CD4-positive, alpha-beta memory T cell (primary cell): ENCODE results near the gene LIPE. TPM values are rescaled to one million over a fixed set of nuclear protein-coding genes. Genes with fewer than 3 reads are reported as not detected.

Experiments used
- CTCF ChIA-PET: fragments of 350-600 bp; sonication (Branson Sonifier 250); formaldehyde crosslinking; loops from one replicate; lab custom pipeline; 2021; ENCODE audit warnings: inconsistent platforms; ENCODE audit not compliant: partially characterized antibody; lab: Charles Lee
- POLR2A ChIA-PET: fragments of 350-600 bp; sonication (Branson Sonifier 250); formaldehyde crosslinking; loops from one replicate; lab custom pipeline; 2021; ENCODE audit not compliant: partially characterized antibody; lab: Charles Lee
- DNase-seq, 5 donors: peaks; one replicate each; pipeline versions ENCODE4 v3.0.0 to v3.0.0-alpha.2; 2020 to 2022; ENCODE audit warnings: mixed read lengths in 1 of 5
- H3K27ac ChIP-seq: one replicate; pipeline ENCODE4 v1.7.0; 2013; ENCODE audit warnings: low read depth, low read length
- H3K27me3 ChIP-seq: 2 replicates; pipeline ENCODE4 v1.7.0; 2013; ENCODE audit warnings: mild to moderate bottlenecking, low read length, moderate library complexity; ENCODE audit not compliant: insufficient read depth
- H3K36me3 ChIP-seq: 2 replicates; pipeline ENCODE4 v1.7.0; 2013; ENCODE audit warnings: mild to moderate bottlenecking, low read length, moderate library complexity; ENCODE audit not compliant: insufficient read depth
- H3K4me1 ChIP-seq: 2 replicates; pipeline ENCODE4 v1.7.0; 2013; ENCODE audit warnings: mild to moderate bottlenecking, low read length, moderate library complexity; ENCODE audit not compliant: insufficient read depth
- H3K4me3 ChIP-seq, 2 donors: one replicate each; pipeline ENCODE4 v1.7.0; 2013; ENCODE audit warnings: low read length in 2 of 2, mild to moderate bottlenecking in 1 of 2
- H3K9me3 ChIP-seq, 2 donors: one replicate each; pipeline ENCODE4 v1.7.0; 2013; ENCODE audit warnings: low read length in 2 of 2, control low read depth in 1 of 2; ENCODE audit not compliant: control insufficient read depth in 1 of 2
- H3K27ac Mint-ChIP-seq, 7 donors: one replicate each; pipeline ENCODE4 v1.8.0; 2020 to 2021; ENCODE audit warnings: mixed read lengths in 7 of 7, mild to moderate bottlenecking in 6 of 7, inconsistent platforms in 3 of 7, moderate library complexity in 3 of 7
- H3K27me3 Mint-ChIP-seq, 2 donors: one replicate each; pipeline ENCODE4 v1.8.0; 2020 to 2021; ENCODE audit warnings: mixed read lengths in 2 of 2
- H3K36me3 Mint-ChIP-seq, 2 donors: one replicate each; pipeline ENCODE4 v1.8.0; 2020 to 2021; ENCODE audit warnings: mixed read lengths in 2 of 2, inconsistent platforms in 1 of 2, mild to moderate bottlenecking in 1 of 2
- H3K4me1 Mint-ChIP-seq, 4 donors: one replicate each; pipeline ENCODE4 v1.8.0; 2020 to 2021; ENCODE audit warnings: mixed read lengths in 4 of 4, mild to moderate bottlenecking in 1 of 4
- H3K4me3 Mint-ChIP-seq, 8 donors: one replicate each; pipeline ENCODE4 v1.8.0; 2020 to 2021; ENCODE audit warnings: mixed read lengths in 8 of 8, mild to moderate bottlenecking in 7 of 8, moderate library complexity in 6 of 8, inconsistent platforms in 3 of 8
- H3K9me3 Mint-ChIP-seq, 8 donors: one replicate each; pipeline ENCODE4 v1.8.0; 2020 to 2021; ENCODE audit warnings: mixed read lengths in 8 of 8, mild to moderate bottlenecking in 5 of 8, inconsistent platforms in 3 of 8, moderate library complexity in 1 of 8
- intact Hi-C: fragments of 100-400 bp; cut with micrococcal nuclease; formaldehyde crosslinking; loops from one replicate; pipeline ENCODE4 v1.15.1; 2023
- polyA plus RNA-seq, 2 donors: library from polyadenylated mRNA; unstranded; fragments of 300-500 nt; fragmentation: Illumina TruSeq; gene quantifications; one replicate each; pipeline ENCODE4 v1.2.3, GENCODE V29; 2021
- total RNA-seq, 2 experiments: library from RNA; stranded (reverse); gene quantifications; one replicate each; pipeline ENCODE4 v1.2.3, GENCODE V29; 2021

Gene LIPE
- total and polyA plus RNA-seq, 4 experiments from 2014 or later = 4.0 to 32.6 (median 19.9) TPM

GRCh38 chr19:42366673-42367072, 60.5 kb downstream of the LIPE start:
- H3K4me3 Mint-ChIP-seq = no peak overlapping the region
- Histone ChIP-seq H3K9me3 (no peaks in the 10 kb centered on the region), H3K27me3 (no peaks in the 10 kb centered on the region), H3K27ac (no peak overlapping the region), H3K4me1 (no peaks in the 10 kb centered on the region), H3K4me3 (no peak overlapping the region), H3K36me3 (peaks cover 4% of the 10 kb centered on the region)
- H3K27me3 Mint-ChIP-seq = no peaks in the 10 kb centered on the region
- POLR2A ChIA-PET = no interaction called here
- peaks cover 0 to 1% (median 0%) of the 10 kb centered on the region in 4 donors for H3K4me1 Mint-ChIP-seq
- peaks cover 3 to 12% of the 10 kb centered on the region in 2 donors for H3K36me3 Mint-ChIP-seq
- no peak for DNase-seq
- intact Hi-C loops = no loop called here
- CTCF ChIA-PET = no interaction called here
- H3K27ac Mint-ChIP-seq = peak overlapping the region in 1 of 7 donors; percentile 72
- H3K9me3 Mint-ChIP-seq = peaks cover 0 to 2% (median 0%) of the 10 kb centered on the region in 8 donors

DNA sequence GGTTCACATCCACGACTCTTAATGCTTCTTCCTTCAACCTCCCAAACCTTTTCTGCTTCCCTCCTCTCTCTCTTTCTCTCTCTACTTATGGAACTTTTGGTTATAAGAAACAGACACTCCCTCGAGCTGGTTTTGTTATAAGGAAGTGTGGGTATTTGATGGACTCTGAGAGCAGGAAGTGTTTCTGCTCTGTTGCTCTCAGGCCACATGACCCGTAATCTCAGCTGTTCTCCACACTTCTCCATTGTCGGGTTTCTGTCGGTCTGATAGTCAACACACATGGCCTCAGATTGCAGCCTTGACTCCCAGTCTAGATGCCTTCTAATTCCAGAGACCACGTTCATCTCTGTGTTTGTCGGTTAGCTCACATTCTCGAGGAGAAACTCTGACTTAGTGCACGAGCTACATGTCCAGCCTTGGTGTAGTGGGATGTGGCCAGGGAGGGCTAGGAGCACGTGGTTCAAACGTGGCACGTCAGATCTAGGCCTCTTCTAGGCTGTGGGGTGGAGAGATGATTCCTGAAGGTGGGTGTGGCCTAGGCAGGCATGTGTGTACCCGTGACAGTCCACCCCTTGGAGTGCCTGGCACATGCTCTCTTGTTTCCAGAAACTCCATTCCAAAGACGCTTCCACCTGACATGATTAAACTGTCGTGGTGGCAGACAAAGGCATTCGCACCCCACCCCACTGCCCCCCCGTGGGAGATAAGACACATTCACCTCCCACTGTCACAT, 63.4 kb downstream of the LIPE start:
- DNase-seq = no peak
- H3K9me3 ChIP-seq = no peaks in the 10 kb centered on the region
- CTCF ChIA-PET = no interaction called here
- H3K4me3 Mint-ChIP-seq = no peak overlapping the region
- H3K36me3 ChIP-seq = peaks cover 4% of the 10 kb centered on the region
- H3K4me1 Mint-ChIP-seq = peaks cover 0 to 1% (median 0%) of the 10 kb centered on the region in 4 donors
- POLR2A ChIA-PET = no interaction called here
- intact Hi-C loops = no loop called here
- no peaks in the 10 kb centered on the region for H3K4me1 ChIP-seq
- no peak overlapping the region for H3K27ac ChIP-seq
- H3K9me3 Mint-ChIP-seq = peaks cover 0 to 2% (median 0%) of the 10 kb centered on the region in 8 donors
- H3K27me3 ChIP-seq = no peaks in the 10 kb centered on the region
- H3K27ac Mint-ChIP-seq = no peak overlapping the region
- peaks cover 5 to 12% of the 10 kb centered on the region in 2 donors for H3K36me3 Mint-ChIP-seq
- no peak overlapping the region for H3K4me3 ChIP-seq
- no peaks in the 10 kb centered on the region for H3K27me3 Mint-ChIP-seq

GRCh38 chr19:42362891-42363440, 64.2 kb downstream of the LIPE start:
- H3K27me3 ChIP-seq = no peaks in the 10 kb centered on the region
- intact Hi-C loops = no loop called here
- peaks cover 0 to 2% (median 0%) of the 10 kb centered on the region in 8 donors for H3K9me3 Mint-ChIP-seq
- no peak overlapping the region for H3K27ac ChIP-seq
- ChIA-PET CTCF (no interaction called here), POLR2A (no interaction called here)
- no peaks in the 10 kb centered on the region for H3K4me1 ChIP-seq
- no peak overlapping the region for H3K27ac Mint-ChIP-seq
- H3K36me3 ChIP-seq = peaks cover 4% of the 10 kb centered on the region
- H3K36me3 Mint-ChIP-seq = peaks cover 5 to 12% of the 10 kb centered on the region in 2 donors
- H3K27me3 Mint-ChIP-seq = no peaks in the 10 kb centered on the region
- no peak overlapping the region for H3K4me3 Mint-ChIP-seq
- peaks cover 0 to 1% (median 0%) of the 10 kb centered on the region in 4 donors for H3K4me1 Mint-ChIP-seq
- H3K4me3 ChIP-seq = no peak overlapping the region
- no peaks in the 10 kb centered on the region for H3K9me3 ChIP-seq
- no peak for DNase-seq

GRCh38 chr19:42362342-42362741, 64.8 kb downstream of the LIPE start:
- Histone ChIP-seq H3K9me3 (no peaks in the 10 kb centered on the region), H3K27ac (no peak overlapping the region), H3K4me1 (no peaks in the 10 kb centered on the region), H3K36me3 (peaks cover 4% of the 10 kb centered on the region), H3K27me3 (no peaks in the 10 kb centered on the region), H3K4me3 (no peak overlapping the region)
- no peak overlapping the region for H3K4me3 Mint-ChIP-seq
- no peaks in the 10 kb centered on the region for H3K27me3 Mint-ChIP-seq
- H3K9me3 Mint-ChIP-seq = peaks cover 0 to 2% (median 0%) of the 10 kb centered on the region in 8 donors
- H3K4me1 Mint-ChIP-seq = no peaks in the 10 kb centered on the region
- intact Hi-C loops = no loop called here
- ChIA-PET POLR2A (no interaction called here), CTCF (no interaction called here)
- DNase-seq = no peak
- peaks cover 6 to 16% of the 10 kb centered on the region in 2 donors for H3K36me3 Mint-ChIP-seq
- H3K27ac Mint-ChIP-seq = no peak overlapping the region

GRCh38 chr19:42361545-42361910, 65.7 kb downstream of the LIPE start:
- Histone ChIP-seq H3K27me3 (no peaks in the 10 kb centered on the region), H3K36me3 (peaks cover 4% of the 10 kb centered on the region), H3K4me1 (no peaks in the 10 kb centered on the region), H3K27ac (no peak overlapping the region), H3K9me3 (no peaks in the 10 kb centered on the region), H3K4me3 (no peak overlapping the region)
- intact Hi-C loops = no loop called here
- Mint-ChIP-seq H3K4me3 (no peak overlapping the region), H3K9me3 (peaks cover 0 to 2% (median 0%) of the 10 kb centered on the region in 8 donors), H3K27ac (no peak overlapping the region), H3K4me1 (no peaks in the 10 kb centered on the region), H3K36me3 (peaks cover 6 to 16% of the 10 kb centered on the region in 2 donors), H3K27me3 (no peaks in the 10 kb centered on the region)
- DNase-seq = no peak
- CTCF ChIA-PET = no interaction called here
- POLR2A ChIA-PET = no interaction called here

GRCh38 chr19:42360787-42361544, 66.2 kb downstream of the LIPE start:
- Mint-ChIP-seq H3K4me1 (no peaks in the 10 kb centered on the region), H3K27ac (no peak overlapping the region), H3K27me3 (no peaks in the 10 kb centered on the region), H3K36me3 (peaks cover 6 to 16% of the 10 kb centered on the region in 2 donors), H3K9me3 (no peaks in the 10 kb centered on the region), H3K4me3 (no peak overlapping the region)
- H3K36me3 ChIP-seq = peaks cover 4% of the 10 kb centered on the region
- intact Hi-C loops = no loop called here
- H3K4me3 ChIP-seq = no peak overlapping the region
- H3K27ac ChIP-seq = no peak overlapping the region
- CTCF ChIA-PET = no interaction called here
- DNase-seq = no peak
- no peaks in the 10 kb centered on the region for H3K4me1 ChIP-seq
- POLR2A ChIA-PET = no interaction called here
- H3K9me3 ChIP-seq = no peaks in the 10 kb centered on the region
- H3K27me3 ChIP-seq = no peaks in the 10 kb centered on the region

DNA sequence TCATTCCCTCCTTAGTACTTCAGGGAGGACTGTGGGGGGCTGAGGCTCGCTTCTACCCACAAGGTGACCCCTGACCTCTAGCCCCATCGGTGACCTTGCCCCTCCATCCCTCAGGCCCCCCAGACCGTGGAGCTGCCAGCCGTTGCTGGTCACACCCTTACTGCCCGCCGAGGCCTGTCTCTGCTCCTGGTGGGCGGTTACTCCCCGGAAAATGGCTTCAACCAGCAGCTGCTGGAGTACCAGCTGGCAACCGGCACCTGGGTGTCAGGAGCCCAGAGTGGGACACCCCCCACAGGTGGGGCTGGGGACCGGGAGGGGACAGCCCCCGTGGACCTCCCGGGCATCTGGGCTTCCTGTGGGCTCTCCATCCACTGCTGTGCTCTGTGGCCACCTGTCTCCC, 69.9 kb downstream of the LIPE start:
- Histone ChIP-seq H3K9me3 (no peaks in the 10 kb centered on the region), H3K27ac (no peak overlapping the region)
- no peak overlapping the region for H3K27ac Mint-ChIP-seq

More for the DNA sequence above, 69.9 kb downstream of the LIPE start:
- Histone ChIP-seq H3K4me1 (no peaks in the 10 kb centered on the region), H3K36me3 (no peaks in the 10 kb centered on the region), H3K27me3 (no peaks in the 10 kb centered on the region), H3K4me3 (no peak overlapping the region)
- ChIA-PET CTCF (no interaction called here), POLR2A (no interaction called here)
- Mint-ChIP-seq H3K36me3 (peaks cover 5 to 7% of the 10 kb centered on the region in 2 donors), H3K4me1 (peaks cover 0 to 4% (median 0%) of the 10 kb centered on the region in 4 donors), H3K9me3 (no peaks in the 10 kb centered on the region), H3K27me3 (no peaks in the 10 kb centered on the region), H3K4me3 (no peak overlapping the region)
- intact Hi-C loops = no loop called here
- DNase-seq = no peak
